Neural cell (in vitro differentiated cells): ENCODE measurements around the gene GPR157.

Experiments used
- CTCF ChIP-seq: fragments of 450-650 bp; IDR thresholded peaks from 2 replicates; pipeline ENCODE4 v1.5.1; 2014; ENCODE audit warnings: antibody characterized with exemption, mild to moderate bottlenecking, moderate library complexity; ENCODE audit not compliant: poor library complexity, severe bottlenecking
- EP300 ChIP-seq: fragments of 450-650 bp; conservative IDR thresholded peaks from 2 replicates; pipeline ENCODE4 v1.6.1; 2014; ENCODE audit warnings: antibody characterized with exemption, mild to moderate bottlenecking, moderate library complexity; ENCODE audit not compliant: poor library complexity, severe bottlenecking
- EZH2 ChIP-seq: fragments of 200-600, 300-800 bp; shearing (Covaris generic), sonication (generic); IDR thresholded peaks from 2 replicates; pipeline ENCODE4 v1.6.1; 2014; ENCODE audit warnings: antibody characterized with exemption, low read length, borderline replicate concordance, mild to moderate bottlenecking; ENCODE audit not compliant: insufficient read depth, poor library complexity, severe bottlenecking
- MXI1 ChIP-seq: fragments of 450-650 bp; conservative IDR thresholded peaks from 2 replicates; pipeline ENCODE4 v1.6.1; 2014; ENCODE audit warnings: antibody characterized with exemption, mild to moderate bottlenecking; ENCODE audit not compliant: poor library complexity, severe bottlenecking
- POLR2AphosphoS5 ChIP-seq: IDR thresholded peaks from 2 replicates; pipeline ENCODE4 v1.6.1; 2012
- RAD21 ChIP-seq: fragments of 450-650 bp; conservative IDR thresholded peaks from 2 replicates; pipeline ENCODE4 v1.6.1; 2014; ENCODE audit warnings: antibody characterized with exemption, mild to moderate bottlenecking, moderate library complexity
- SMC3 ChIP-seq: fragments of 450-650 bp; conservative IDR thresholded peaks from 2 replicates; pipeline ENCODE4 v1.6.1; 2014; ENCODE audit warnings: antibody characterized with exemption, mild to moderate bottlenecking, moderate library complexity; ENCODE audit not compliant: poor library complexity
- TAF1 ChIP-seq: IDR thresholded peaks from 2 replicates; pipeline ENCODE4 v1.6.1; 2012; ENCODE audit warnings: low read depth

DNA sequence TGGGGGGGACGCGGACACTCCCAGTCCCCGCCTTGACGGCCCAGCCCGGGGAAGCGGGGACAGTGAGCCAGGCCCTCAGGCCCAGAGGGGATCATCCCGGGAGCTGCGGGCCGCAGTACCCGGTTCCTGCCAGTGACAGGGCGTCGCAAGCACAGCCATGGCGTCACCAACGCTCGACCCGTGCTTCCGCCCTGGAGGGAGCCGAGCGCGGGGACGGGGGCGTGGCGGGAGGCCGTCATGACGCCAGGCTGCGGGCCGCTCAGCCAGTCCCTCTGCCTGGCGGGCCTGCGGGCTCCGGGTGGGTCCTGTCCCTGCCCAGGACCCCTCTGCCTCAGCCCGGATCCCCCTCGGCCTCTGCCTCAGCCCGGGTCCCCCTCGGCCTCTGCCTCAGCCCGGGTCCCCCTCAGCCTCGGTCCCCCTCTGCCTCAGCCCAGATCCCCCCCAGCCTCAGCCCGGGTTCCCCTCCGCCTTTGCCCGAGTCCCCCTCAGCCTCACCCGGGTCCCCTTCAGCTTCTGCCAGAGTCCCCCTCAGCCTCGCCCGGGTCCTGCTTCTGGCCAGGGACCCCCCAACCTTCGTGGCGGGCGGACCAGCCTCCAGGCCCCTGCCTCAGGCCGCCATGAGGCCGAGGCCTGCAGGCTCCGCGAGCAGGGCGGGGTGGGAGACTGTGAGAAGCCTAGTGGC lies 57.2 kb downstream of the GPR157 start:
- TF ChIP-seq CTCF: no peak
- no peak for TF ChIP-seq EP300
- no peak for TF ChIP-seq POLR2AphosphoS5
- TF ChIP-seq EZH2: no peak
- TF ChIP-seq SMC3: no peak
- TF ChIP-seq RAD21: no peak
- TF ChIP-seq TAF1: no peak
- TF ChIP-seq MXI1: no peak
